ENCODE results near the gene OPRPN.

- no peak for TF ChIP-seq FOXA1 (IDR thresholded peaks at IDR 0.05)
- TF ChIP-seq CTCF (IDR thresholded peaks at IDR 0.05; ENCODE audit: low read depth, low read length, missing input control) = no peak
- TF ChIP-seq TAF1 (conservative IDR thresholded peaks at IDR 0.05) = no peak
- no peak for TF ChIP-seq MAX (IDR thresholded peaks at IDR 0.05)
- no peak for TF ChIP-seq SP1 (IDR thresholded peaks at IDR 0.05)
- TF ChIP-seq NR2F2 (IDR thresholded peaks at IDR 0.05) = no peak
- TF ChIP-seq HNF4G (IDR thresholded peaks at IDR 0.05) = no peak
Observed at GRCh38 chr4:70365479-70365878, 32.3 kb upstream of the OPRPN start.
